CD14-positive monocyte (primary cell): ENCODE results near the gene IGF1R. TPM values are rescaled to one million over a fixed set of nuclear protein-coding genes. Genes with fewer than 3 reads are reported as not detected.
A peak's percentile ranks its signal among the peaks of the same experiment; 100 is the strongest.

ENCODE experiments used
- DNase-seq, 3 donors: peaks; one replicate each; pipeline ENCODE4 v3.0.0-alpha.2; 2011 to 2022
- H2AFZ ChIP-seq: 2 replicates; pipeline ENCODE4 v1.6.0; 2012; ENCODE audit warnings: mild to moderate bottlenecking, low read depth, low read length, inconsistent platforms; ENCODE audit not compliant: insufficient read depth, poor library complexity, severe bottlenecking
- H3K27ac ChIP-seq, 2 donors: 1 replicate in 1 of 2; 2 replicates in 1 of 2; pipeline ENCODE4 v1.5.1; 2012 to 2013; ENCODE audit warnings: low read length in 2 of 2, control low read depth in 1 of 2, inconsistent platforms in 1 of 2, low read depth in 1 of 2, mild to moderate bottlenecking in 1 of 2
- H3K27me3 ChIP-seq, 2 donors: one replicate each; pipeline versions ENCODE4 v1.6.0 to v1.6.1; 2011 to 2013; ENCODE audit warnings: low read length in 2 of 2; ENCODE audit not compliant: control insufficient read depth in 2 of 2, insufficient read depth in 2 of 2
- H3K36me3 ChIP-seq, 2 donors: replicated peaks in 1 of 2; 1 replicate in 1 of 2; 2 replicates in 1 of 2; pipeline versions ENCODE4 v1.5.1 to v1.6.1; 2012 to 2013; ENCODE audit warnings: low read length in 2 of 2, control low read depth in 1 of 2, inconsistent platforms in 1 of 2, mild to moderate bottlenecking in 1 of 2; ENCODE audit not compliant: insufficient read depth in 2 of 2, control insufficient read depth in 1 of 2
- H3K4me1 ChIP-seq, 2 donors: 1 replicate in 1 of 2; 2 replicates in 1 of 2; pipeline versions ENCODE4 v1.5.1 to v1.6.1; 2012 to 2013; ENCODE audit warnings: low read length in 2 of 2, control low read depth in 1 of 2, inconsistent platforms in 1 of 2, mild to moderate bottlenecking in 1 of 2, moderate library complexity in 1 of 2; ENCODE audit not compliant: insufficient read depth in 2 of 2, control insufficient read depth in 1 of 2
- H3K4me2 ChIP-seq: replicated peaks from 2 replicates; pipeline ENCODE3; 2012; ENCODE audit warnings: low read length, moderate library complexity, mild to moderate bottlenecking; ENCODE audit not compliant: poor library complexity, severe bottlenecking; ENCODE audit errors: extremely low read depth
- H3K4me3 ChIP-seq, 3 experiments: fragments of 200-600 bp in 1 of 3; sonication (generic) in 1 of 3; replicated peaks in 1 of 3; 1 replicate in 2 of 3; 2 replicates in 1 of 3; pipeline ENCODE4 v1.5.1; 2011 to 2013; ENCODE audit warnings: low read length in 3 of 3, mild to moderate bottlenecking in 3 of 3, control low read depth in 2 of 3, low read depth in 2 of 3, inconsistent platforms in 1 of 3, moderate library complexity in 1 of 3
- H3K79me2 ChIP-seq: 2 replicates; pipeline ENCODE4 v1.6.0; 2012; ENCODE audit warnings: mild to moderate bottlenecking, control low read depth, inconsistent platforms, low read length, moderate library complexity; ENCODE audit not compliant: insufficient read depth
- H3K9ac ChIP-seq: 2 replicates; pipeline ENCODE4 v1.6.0; 2017; ENCODE audit warnings: low read length, mild to moderate bottlenecking; ENCODE audit not compliant: insufficient read depth, poor library complexity, severe bottlenecking
- H3K9me3 ChIP-seq, 2 donors: replicated peaks in 1 of 2; 1 replicate in 1 of 2; 2 replicates in 1 of 2; pipeline versions ENCODE4 v1.5.1 to v1.6.1; 2012 to 2013; ENCODE audit warnings: low read length in 2 of 2, control low read depth in 1 of 2; ENCODE audit not compliant: control insufficient read depth in 1 of 2, insufficient read depth in 1 of 2
- H4K20me1 ChIP-seq: 2 replicates; pipeline ENCODE4 v1.6.0; 2012; ENCODE audit warnings: mild to moderate bottlenecking, low read length, control low read depth, moderate library complexity; ENCODE audit not compliant: insufficient read depth
- H3K27ac Mint-ChIP-seq, 7 donors: one replicate each; pipeline ENCODE4 v1.8.0; 2020; ENCODE audit warnings: mild to moderate bottlenecking in 7 of 7, mixed read lengths in 7 of 7, moderate library complexity in 6 of 7, inconsistent platforms in 2 of 7
- H3K27me3 Mint-ChIP-seq, 3 donors: one replicate each; pipeline ENCODE4 v1.8.0; 2021 to 2022; ENCODE audit warnings: low read depth in 3 of 3, mild to moderate bottlenecking in 3 of 3, mixed read lengths in 3 of 3, moderate library complexity in 3 of 3, inconsistent platforms in 1 of 3
- H3K36me3 Mint-ChIP-seq, 2 donors: one replicate each; pipeline ENCODE4 v1.8.0; 2020; ENCODE audit warnings: mixed read lengths in 2 of 2, inconsistent platforms in 1 of 2, mild to moderate bottlenecking in 1 of 2
- H3K4me1 Mint-ChIP-seq: one replicate; pipeline ENCODE4 v1.8.0; 2020; ENCODE audit warnings: mild to moderate bottlenecking, mixed read lengths
- H3K4me3 Mint-ChIP-seq, 2 donors: one replicate each; pipeline ENCODE4 v1.8.0; 2020; ENCODE audit warnings: mild to moderate bottlenecking in 2 of 2, mixed read lengths in 2 of 2, moderate library complexity in 1 of 2
- H3K9me3 Mint-ChIP-seq, 7 donors: one replicate each; pipeline ENCODE4 v1.8.0; 2020 to 2022; ENCODE audit warnings: mixed read lengths in 7 of 7, mild to moderate bottlenecking in 6 of 7, moderate library complexity in 6 of 7, inconsistent platforms in 2 of 7
- CTCF ChIP-seq: fragments of 200-600 bp; IDR thresholded peaks from one replicate; pipeline ENCODE4 v1.8.0; 2022; ENCODE audit warnings: antibody characterized with exemption, mild to moderate bottlenecking
- WGBS: methylation state at CpG from one replicate; pipeline ENCODE4 v1.1.5; 2013; ENCODE audit warnings: missing lambda C conversion rate; ENCODE audit not compliant: insufficient coverage; 5-methylcytosine and 5-hydroxymethylcytosine counted together
- intact Hi-C, 2 donors: fragments of 100-400 bp; cut with micrococcal nuclease; formaldehyde crosslinking; loops; one replicate each; pipeline versions ENCODE4 v1.15.0 to v1.15.1; 2023
- polyA plus RNA-seq, 3 donors: library from polyadenylated mRNA; depleted of rRNA in 1 of 3; unstranded in 2 of 3; stranded (reverse) in 1 of 3; fragments of 300-500 nt in 2 of 3; fragments of >200 nt in 1 of 3; fragmentation: Illumina TruSeq in 2 of 3; gene quantifications; 1 replicate in 2 of 3; 2 replicates in 1 of 3; pipeline ENCODE4 v1.2.3, GENCODE V29; 2012 to 2021

IGF1R gene
- polyA plus RNA-seq, 3 donors: 0.35 to 4.9 (median 0.67) TPM

- no peak overlapping the region for H3K27ac ChIP-seq
- no peaks in the 10 kb centered on the region for H3K36me3 ChIP-seq
- H3K79me2 ChIP-seq: peaks cover 73% of the 10 kb centered on the region
- Mint-ChIP-seq H3K36me3 (peaks cover 0 to 7% of the 10 kb centered on the region in 2 donors), H3K27ac (no peak overlapping the region), H3K27me3 (no peaks in the 10 kb centered on the region), H3K4me1 (peaks cover 4% of the 10 kb centered on the region), H3K4me3 (no peak overlapping the region), H3K9me3 (no peaks in the 10 kb centered on the region)
- WGBS: 100% methylated on average over 3 of the region's 7 CpGs
- no peak overlapping the region for H3K4me3 ChIP-seq
- no peaks in the 10 kb centered on the region for H3K9me3 ChIP-seq
- H3K4me2 ChIP-seq: no peak overlapping the region
- TF ChIP-seq CTCF: no peak
- no peaks in the 10 kb centered on the region for H3K4me1 ChIP-seq
- H4K20me1 ChIP-seq: peaks cover 63% of the 10 kb centered on the region
- no peak for DNase-seq
- H3K27me3 ChIP-seq: no peaks in the 10 kb centered on the region
- intact Hi-C loops: no loop called here
- no peak overlapping the region for H2AFZ ChIP-seq
- H3K9ac ChIP-seq: no peak overlapping the region
Measured at GRCh38 chr15:98676586-98677270, 28.4 kb downstream of the IGF1R start.

DNA sequence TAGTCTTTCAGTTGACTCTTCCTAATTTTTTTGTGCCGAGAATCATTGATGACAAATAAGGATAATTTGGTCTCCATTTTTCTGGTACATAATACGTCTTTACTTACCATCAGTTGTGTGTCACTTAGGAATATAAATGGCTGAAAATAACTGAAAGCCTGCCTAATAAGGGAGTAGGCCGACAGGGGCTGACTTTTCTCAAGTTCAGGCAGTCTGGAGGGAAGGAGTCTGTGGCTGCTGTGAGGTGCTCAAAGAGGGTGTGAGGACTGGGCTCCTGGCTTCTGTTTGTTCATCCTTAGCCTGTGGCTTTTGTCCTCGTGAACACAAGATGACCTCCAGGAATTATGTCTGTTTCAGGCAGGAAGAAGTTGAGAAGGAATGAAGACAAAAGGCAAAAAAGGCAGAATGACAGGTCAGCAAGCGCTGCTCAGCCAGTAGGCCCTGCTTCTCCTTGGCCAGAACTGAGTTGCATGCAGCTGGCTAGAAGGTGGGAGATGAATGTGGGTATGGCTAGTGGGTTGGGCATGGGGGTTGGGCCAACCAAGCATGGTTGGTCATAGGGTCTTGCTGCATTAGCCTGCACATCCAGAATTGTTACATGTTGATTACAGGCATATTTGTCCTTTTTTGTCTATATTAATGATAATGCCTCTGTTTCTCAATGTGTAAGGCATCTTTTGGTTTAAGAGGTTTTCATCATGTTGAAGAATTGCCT lies 29.2 kb downstream of the IGF1R start:
- Histone ChIP-seq H3K79me2 (peaks cover 80% of the 10 kb centered on the region), H3K4me3 (no peak overlapping the region), H3K27me3 (no peaks in the 10 kb centered on the region), H4K20me1 (peaks cover 68% of the 10 kb centered on the region), H3K9me3 (no peaks in the 10 kb centered on the region), H3K27ac (no peak overlapping the region), H3K4me2 (no peak overlapping the region), H3K4me1 (no peaks in the 10 kb centered on the region), H3K36me3 (no peaks in the 10 kb centered on the region), H2AFZ (no peak overlapping the region), H3K9ac (no peak overlapping the region)
- H3K4me3 Mint-ChIP-seq: no peak overlapping the region
- no peaks in the 10 kb centered on the region for H3K9me3 Mint-ChIP-seq
- H3K4me1 Mint-ChIP-seq: peaks cover 10% of the 10 kb centered on the region
- peak overlapping the region in 1 of 7 donors; percentile 7 for H3K27ac Mint-ChIP-seq
- intact Hi-C loops: no loop called here
- no peaks in the 10 kb centered on the region for H3K27me3 Mint-ChIP-seq
- peaks cover 0 to 7% of the 10 kb centered on the region in 2 donors for H3K36me3 Mint-ChIP-seq
- DNase-seq: no peak
- 84% methylated on average over 3 of the region's 5 CpGs for WGBS
- no peak for TF ChIP-seq CTCF
